ENCODE results near the gene KDM4D.
A peak's percentile ranks its signal among the peaks of the same experiment; 100 is the strongest.

The KDM4D gene

GRCh38 chr11:94938095-94939055, 35.1 kb upstream of the KDM4D start:
- Mint-ChIP-seq H3K36me3 (peaks cover under 1% of the 10 kb centered on the region), H3K27ac (no peak overlapping the region), H3K4me1 (no peaks in the 10 kb centered on the region), H3K9me3 (peaks cover under 1% of the 10 kb centered on the region), H3K4me3 (no peak overlapping the region), H3K27me3 (peaks cover 9% of the 10 kb centered on the region)
- DNase-seq (ENCODE audit: low spot score in 2 of 2) (no peak), ATAC-seq (ENCODE audit: low read depth) (no peak)

- no peak overlapping the region for H3K27ac Mint-ChIP-seq
- DNase-seq (ENCODE audit: low spot score in 2 of 2) (no peak), ATAC-seq (ENCODE audit: low read depth) (no peak)
- H3K4me1 Mint-ChIP-seq = no peaks in the 10 kb centered on the region
- peaks cover 2% of the 10 kb centered on the region for H3K9me3 Mint-ChIP-seq
- peaks cover 2% of the 10 kb centered on the region for H3K36me3 Mint-ChIP-seq
- H3K4me3 Mint-ChIP-seq = no peak overlapping the region
- H3K27me3 Mint-ChIP-seq = peaks cover 10% of the 10 kb centered on the region
These were observed 34.2 kb upstream of the KDM4D start for GRCh38 chr11:94939346-94939745.

GRCh38 chr11:94941131-94941530, 32.4 kb upstream of the KDM4D start:
- peaks cover 12% of the 10 kb centered on the region for H3K27me3 Mint-ChIP-seq
- H3K4me1 Mint-ChIP-seq = no peaks in the 10 kb centered on the region
- H3K27ac Mint-ChIP-seq = no peak overlapping the region
- ATAC-seq (ENCODE audit: low read depth) (no peak), DNase-seq (ENCODE audit: low spot score in 2 of 2) (no peak)
- peaks cover 2% of the 10 kb centered on the region for H3K36me3 Mint-ChIP-seq
- peaks cover 2% of the 10 kb centered on the region for H3K9me3 Mint-ChIP-seq
- no peak overlapping the region for H3K4me3 Mint-ChIP-seq

GRCh38 chr11:94946812-94947211, 26.7 kb upstream of the KDM4D start:
- H3K9me3 Mint-ChIP-seq = peaks cover 2% of the 10 kb centered on the region
- peaks cover 8% of the 10 kb centered on the region for H3K4me1 Mint-ChIP-seq
- H3K4me3 Mint-ChIP-seq = no peak overlapping the region
- no peak overlapping the region for H3K27ac Mint-ChIP-seq
- no peak for ATAC-seq (ENCODE audit: low read depth)
- H3K27me3 Mint-ChIP-seq = peaks cover 11% of the 10 kb centered on the region
- H3K36me3 Mint-ChIP-seq = peaks cover 2% of the 10 kb centered on the region
- DNase-seq (ENCODE audit: low spot score in 2 of 2) = no peak

GRCh38 chr11:94948070-94948617, 25.4 kb upstream of the KDM4D start:
- DNase-seq (ENCODE audit: low spot score in 2 of 2) = no peak
- no peak for ATAC-seq (ENCODE audit: low read depth)
- Mint-ChIP-seq H3K4me3 (no peak overlapping the region), H3K36me3 (peaks cover 2% of the 10 kb centered on the region), H3K9me3 (peaks cover 2% of the 10 kb centered on the region), H3K4me1 (peaks cover 8% of the 10 kb centered on the region), H3K27me3 (peaks cover 9% of the 10 kb centered on the region), H3K27ac (no peak overlapping the region)

- Mint-ChIP-seq H3K9me3 (no peaks in the 10 kb centered on the region), H3K36me3 (peaks cover 3% of the 10 kb centered on the region), H3K27me3 (peaks cover 4% of the 10 kb centered on the region), H3K4me1 (no peaks in the 10 kb centered on the region), H3K4me3 (no peak overlapping the region), H3K27ac (no peak overlapping the region)
- DNase-seq (ENCODE audit: low spot score in 2 of 2) (no peak), ATAC-seq (ENCODE audit: low read depth) (no peak)
These were observed 18.8 kb upstream of the KDM4D start for GRCh38 chr11:94954753-94955152.

- Mint-ChIP-seq H3K9me3 (no peaks in the 10 kb centered on the region), H3K27me3 (peaks cover 1% of the 10 kb centered on the region), H3K36me3 (peaks cover 10% of the 10 kb centered on the region), H3K27ac (peak overlapping the region; percentile 26), H3K4me3 (no peak overlapping the region), H3K4me1 (no peaks in the 10 kb centered on the region)
- ATAC-seq (ENCODE audit: low read depth) = no peak
- no peak for DNase-seq (ENCODE audit: low spot score in 2 of 2)
These were observed 16.5 kb upstream of the KDM4D start for GRCh38 chr11:94956963-94957362.

GRCh38 chr11:94958121-94958696, 15.3 kb upstream of the KDM4D start:
- Mint-ChIP-seq H3K27me3 (peaks cover 1% of the 10 kb centered on the region), H3K9me3 (no peaks in the 10 kb centered on the region), H3K36me3 (peaks cover 12% of the 10 kb centered on the region), H3K27ac (no peak overlapping the region), H3K4me3 (no peak overlapping the region), H3K4me1 (no peaks in the 10 kb centered on the region)
- DNase-seq (ENCODE audit: low spot score in 2 of 2) (no peak), ATAC-seq (ENCODE audit: low read depth) (no peak)

GRCh38 chr11:94959179-94959578, 14.3 kb upstream of the KDM4D start:
- Mint-ChIP-seq H3K36me3 (peaks cover 19% of the 10 kb centered on the region), H3K27me3 (no peaks in the 10 kb centered on the region), H3K4me3 (no peak overlapping the region), H3K9me3 (no peaks in the 10 kb centered on the region), H3K27ac (no peak overlapping the region), H3K4me1 (no peaks in the 10 kb centered on the region)
- ATAC-seq (ENCODE audit: low read depth) = no peak
- no peak for DNase-seq (ENCODE audit: low spot score in 2 of 2)

GRCh38 chr11:94960488-94960887, 13.0 kb upstream of the KDM4D start:
- DNase-seq (ENCODE audit: low spot score in 2 of 2) (no peak), ATAC-seq (ENCODE audit: low read depth) (no peak)
- no peaks in the 10 kb centered on the region for H3K9me3 Mint-ChIP-seq
- no peak overlapping the region for H3K4me3 Mint-ChIP-seq
- H3K36me3 Mint-ChIP-seq = peaks cover 30% of the 10 kb centered on the region
- H3K27ac Mint-ChIP-seq = no peak overlapping the region
- H3K27me3 Mint-ChIP-seq = no peaks in the 10 kb centered on the region
- no peaks in the 10 kb centered on the region for H3K4me1 Mint-ChIP-seq

GRCh38 chr11:94961255-94961654, 12.3 kb upstream of the KDM4D start:
- H3K27me3 Mint-ChIP-seq = no peaks in the 10 kb centered on the region
- H3K4me3 Mint-ChIP-seq = no peak overlapping the region
- DNase-seq (ENCODE audit: low spot score in 2 of 2) (no peak), ATAC-seq (ENCODE audit: low read depth) (no peak)
- no peaks in the 10 kb centered on the region for H3K4me1 Mint-ChIP-seq
- H3K36me3 Mint-ChIP-seq = peaks cover 32% of the 10 kb centered on the region
- H3K27ac Mint-ChIP-seq = no peak overlapping the region
- no peaks in the 10 kb centered on the region for H3K9me3 Mint-ChIP-seq

GRCh38 chr11:94964934-94965333, 8.6 kb upstream of the KDM4D start:
- Mint-ChIP-seq H3K36me3 (peaks cover 45% of the 10 kb centered on the region), H3K4me3 (no peak overlapping the region), H3K9me3 (no peaks in the 10 kb centered on the region), H3K27ac (no peak overlapping the region), H3K27me3 (no peaks in the 10 kb centered on the region), H3K4me1 (peaks cover 5% of the 10 kb centered on the region)
- DNase-seq (ENCODE audit: low spot score in 2 of 2) = no peak
- no peak for ATAC-seq (ENCODE audit: low read depth)

- Mint-ChIP-seq H3K36me3 (peaks cover 41% of the 10 kb centered on the region), H3K27me3 (no peaks in the 10 kb centered on the region), H3K9me3 (no peaks in the 10 kb centered on the region), H3K4me1 (peaks cover 10% of the 10 kb centered on the region), H3K4me3 (no peak overlapping the region), H3K27ac (peak overlapping the region; percentile 9)
- DNase-seq (ENCODE audit: low spot score in 2 of 2) (no peak), ATAC-seq (ENCODE audit: low read depth) (no peak)
These were observed 5.1 kb upstream of the KDM4D start for GRCh38 chr11:94968334-94968958.

GRCh38 chr11:94972700-94973098, 810 bp upstream of the KDM4D start:
- ATAC-seq (ENCODE audit: low read depth) (no peak), DNase-seq (ENCODE audit: low spot score in 2 of 2) (no peak)
- H3K4me1 Mint-ChIP-seq = peaks cover 13% of the 10 kb centered on the region
- H3K4me3 Mint-ChIP-seq = peak overlapping the region; percentile 95
- H3K36me3 Mint-ChIP-seq = peaks cover 22% of the 10 kb centered on the region
- peaks cover 4% of the 10 kb centered on the region for H3K9me3 Mint-ChIP-seq
- H3K27me3 Mint-ChIP-seq = no peaks in the 10 kb centered on the region
- peak overlapping the region; percentile 94 for H3K27ac Mint-ChIP-seq

Measured in memory B cell (primary cell).